A204.1 (cell line): Measurements from ENCODE around the gene IGSF11.
"Not testable (repeated sequence)": the region's sequence is repeated elsewhere in the genome, so short reads cannot be mapped to it uniquely, and the experiment has no call there.

ENCODE experiments used
- FAIRE-seq: peaks from 2 replicates; lab custom pipeline; 2012; peaks lifted over from hg19 to GRCh38; lab: Jason Lieb, UNC

The IGSF11 gene

DNA sequence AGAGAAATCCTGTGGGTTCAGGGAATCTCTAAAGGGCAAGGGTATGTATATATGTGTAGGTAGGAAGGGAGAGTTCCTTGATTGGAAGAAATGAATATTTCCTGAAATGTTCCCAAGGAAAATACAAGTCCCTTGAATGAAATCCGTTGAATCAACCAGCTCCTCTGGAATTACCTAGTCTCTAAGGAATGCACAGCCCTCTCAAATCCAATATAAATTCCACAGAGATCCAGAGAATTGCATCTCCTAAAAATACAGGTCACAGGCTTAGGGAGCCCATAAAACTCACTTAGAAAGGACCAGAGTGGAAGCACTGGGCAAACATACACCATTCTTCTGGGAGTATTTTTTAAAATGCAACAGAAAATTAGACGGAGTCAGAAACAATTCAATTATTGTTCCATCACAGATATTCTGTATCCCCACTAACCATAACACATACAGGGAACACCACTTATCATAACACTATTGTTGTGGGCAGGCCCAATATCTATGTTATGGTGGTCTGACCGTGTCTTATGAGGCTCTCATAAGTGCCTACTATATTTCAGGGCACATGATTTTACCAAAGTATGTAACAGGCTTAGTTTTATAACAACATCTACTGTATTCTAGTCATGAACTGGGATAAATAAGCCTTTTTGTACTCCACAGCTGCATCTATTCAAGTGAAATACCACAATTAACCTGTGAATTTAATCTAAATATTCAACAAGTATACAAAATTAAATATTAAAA, 43.7 kb downstream of the IGSF11 start:
- no peak for FAIRE-seq

DNA sequence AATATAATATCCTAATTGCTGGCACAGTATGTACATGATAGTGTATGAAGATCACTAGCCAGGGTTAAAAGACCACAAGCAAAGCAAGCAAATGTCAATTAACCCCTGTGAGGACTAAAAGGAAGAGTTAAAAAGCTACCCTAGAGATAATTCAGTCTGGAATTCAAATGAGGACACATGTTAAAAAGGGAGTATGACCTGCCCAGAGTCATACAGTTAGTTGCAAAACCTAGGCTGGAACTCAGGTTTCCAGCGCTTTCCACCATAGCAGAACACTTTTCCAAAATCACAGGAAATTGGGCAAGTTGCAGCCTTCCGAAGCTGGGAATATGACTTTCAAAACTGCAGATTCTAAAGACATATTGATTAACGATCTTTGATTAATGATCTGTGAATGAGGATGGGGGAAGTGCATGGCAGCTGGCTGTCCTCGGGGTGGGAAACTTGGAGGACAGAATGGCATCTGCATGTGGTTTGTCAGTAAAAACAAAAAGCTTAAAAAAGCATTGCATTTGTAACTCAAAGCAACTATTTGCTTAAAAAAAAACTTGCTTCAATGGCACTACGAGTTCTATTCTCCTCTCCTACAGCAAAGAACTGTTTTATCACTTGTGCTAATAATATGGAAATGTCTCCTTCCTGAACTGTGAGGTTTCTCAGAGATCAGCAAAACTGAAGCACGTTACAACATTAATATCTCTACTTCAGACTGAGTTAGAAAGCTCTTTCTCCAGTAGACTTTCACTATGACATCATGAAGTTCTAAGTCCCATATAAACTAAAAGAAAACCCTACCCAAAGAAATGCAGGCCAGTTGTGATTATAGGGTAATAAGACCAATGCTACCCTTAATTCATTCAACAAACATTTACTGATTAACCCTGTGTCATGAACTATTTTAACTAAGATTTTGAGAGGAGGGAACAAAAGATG, 46.2 kb downstream of the IGSF11 start:
- FAIRE-seq = no peak

DNA sequence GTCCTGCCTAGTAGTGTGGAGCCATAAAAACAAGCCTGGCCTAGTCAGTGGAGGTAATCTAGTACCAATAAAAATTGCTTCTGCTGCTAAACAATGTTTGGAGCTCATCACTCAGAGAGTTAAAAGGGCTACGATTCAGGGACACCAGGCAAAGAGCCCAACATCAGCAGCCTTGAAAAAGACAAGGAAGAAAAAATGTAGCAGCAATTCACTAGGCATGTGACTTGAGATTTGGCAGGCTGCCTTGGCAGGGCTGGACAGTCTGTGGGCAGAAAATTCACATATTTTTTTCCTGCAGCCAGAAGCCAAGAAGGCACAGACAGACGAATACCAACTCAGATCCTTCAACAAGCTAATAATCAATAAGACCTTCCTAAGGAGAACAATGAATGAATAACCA, 47.2 kb downstream of the IGSF11 start:
- FAIRE-seq = no peak

DNA sequence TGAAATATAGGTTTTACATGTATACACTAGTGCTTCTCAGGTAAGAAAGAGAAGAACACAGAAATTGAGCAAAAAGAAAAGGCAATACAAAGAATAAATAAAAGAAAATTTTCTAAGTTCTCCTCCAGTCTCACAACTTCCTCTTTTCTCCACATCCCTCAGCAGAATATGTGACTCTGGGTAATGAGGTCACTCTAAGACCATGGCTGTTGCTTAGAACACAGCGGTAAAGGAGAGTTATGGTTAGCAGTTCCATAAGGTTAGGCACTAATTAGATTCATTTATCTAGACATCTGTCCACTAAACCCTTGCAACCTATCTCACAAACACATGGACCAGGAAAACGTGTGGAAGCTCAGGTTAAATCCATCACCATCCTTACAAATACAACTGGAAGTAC, 47.9 kb downstream of the IGSF11 start:
- no peak for FAIRE-seq

DNA sequence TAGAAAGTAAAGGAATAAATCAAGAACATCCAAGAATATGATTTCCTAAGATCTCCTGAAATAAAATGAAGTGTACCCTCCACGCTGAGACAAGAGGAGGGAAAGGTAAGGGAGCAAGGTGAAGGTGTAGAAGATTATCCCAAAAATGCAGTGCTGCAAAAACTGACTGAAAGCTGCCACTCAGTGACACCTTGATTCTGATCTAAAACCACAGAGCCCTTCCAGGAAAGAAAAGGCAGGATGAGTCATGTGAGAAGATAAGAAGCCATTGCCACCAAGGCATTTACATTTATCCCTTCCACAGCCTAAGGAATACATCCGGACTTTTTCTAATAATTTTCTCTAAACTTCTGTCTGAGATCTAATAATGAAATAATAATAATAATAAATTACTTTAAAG, 49.9 kb downstream of the IGSF11 start:
- FAIRE-seq = no peak

DNA sequence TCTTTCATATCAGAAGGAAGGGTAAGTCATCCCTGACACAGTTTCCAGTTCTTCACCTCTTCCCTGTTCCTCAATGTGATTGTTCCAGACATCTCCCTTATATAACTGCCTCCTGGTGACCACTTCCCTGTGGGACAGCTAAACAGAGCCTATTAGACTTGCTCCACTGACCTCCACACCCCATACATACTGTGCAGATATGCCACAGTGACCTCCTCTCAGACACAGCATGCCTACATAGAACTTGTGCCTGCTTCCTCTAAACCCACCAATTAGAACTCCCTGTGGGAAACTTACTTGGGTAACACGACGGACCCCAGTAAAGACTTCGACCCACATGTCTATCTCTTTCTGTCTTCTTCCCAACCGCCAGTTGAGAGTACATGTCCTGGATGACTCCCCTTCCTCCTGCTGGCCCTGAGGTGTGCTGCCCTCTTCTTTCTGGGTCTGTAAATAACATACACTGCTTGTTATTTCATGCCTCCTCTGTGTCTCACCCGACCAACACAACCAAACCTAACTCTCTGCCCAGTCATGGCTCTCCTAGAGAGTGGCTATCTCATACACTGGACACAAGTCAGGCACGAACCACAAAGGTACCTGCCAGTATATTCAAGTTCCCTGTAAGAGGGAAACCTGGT, 53.0 kb downstream of the IGSF11 start:
- FAIRE-seq = no peak

DNA sequence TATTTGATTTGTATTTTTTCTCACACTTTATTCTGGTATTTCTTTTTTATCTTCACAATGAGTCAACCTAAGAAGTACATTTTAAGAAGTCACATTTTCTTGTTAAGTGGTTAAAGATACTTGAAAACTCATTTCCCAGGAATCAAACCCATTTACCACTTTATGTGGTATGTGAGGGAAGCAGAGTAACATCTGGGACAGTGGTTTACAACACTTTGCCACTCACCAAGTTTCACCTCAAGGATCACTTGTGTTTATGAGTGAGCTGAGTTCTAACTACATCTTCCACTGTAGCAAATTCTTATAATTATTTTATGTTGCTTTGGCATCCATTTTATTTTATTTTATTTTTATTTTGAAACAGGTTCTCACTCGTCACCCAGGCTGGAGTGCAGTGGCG, 53.8 kb downstream of the IGSF11 start:
- FAIRE-seq = no peak

DNA sequence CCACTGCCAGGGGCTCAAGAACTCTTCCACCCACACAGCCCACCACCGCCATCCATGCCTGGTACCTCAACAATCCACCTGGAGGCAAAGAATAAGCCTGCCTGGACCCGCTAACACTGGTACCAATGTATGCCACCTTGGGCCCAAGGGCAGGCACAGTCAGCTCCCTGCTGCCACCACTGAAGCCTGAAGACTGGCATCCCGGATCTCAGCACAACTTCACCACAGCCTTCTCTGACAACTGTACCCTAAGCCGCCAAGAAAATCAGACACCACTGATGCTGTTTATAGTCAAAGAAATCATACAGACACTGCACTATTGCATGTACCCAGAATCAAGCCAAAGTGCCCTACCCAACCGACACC, 56.3 kb downstream of the IGSF11 start:
- FAIRE-seq = no peak

DNA sequence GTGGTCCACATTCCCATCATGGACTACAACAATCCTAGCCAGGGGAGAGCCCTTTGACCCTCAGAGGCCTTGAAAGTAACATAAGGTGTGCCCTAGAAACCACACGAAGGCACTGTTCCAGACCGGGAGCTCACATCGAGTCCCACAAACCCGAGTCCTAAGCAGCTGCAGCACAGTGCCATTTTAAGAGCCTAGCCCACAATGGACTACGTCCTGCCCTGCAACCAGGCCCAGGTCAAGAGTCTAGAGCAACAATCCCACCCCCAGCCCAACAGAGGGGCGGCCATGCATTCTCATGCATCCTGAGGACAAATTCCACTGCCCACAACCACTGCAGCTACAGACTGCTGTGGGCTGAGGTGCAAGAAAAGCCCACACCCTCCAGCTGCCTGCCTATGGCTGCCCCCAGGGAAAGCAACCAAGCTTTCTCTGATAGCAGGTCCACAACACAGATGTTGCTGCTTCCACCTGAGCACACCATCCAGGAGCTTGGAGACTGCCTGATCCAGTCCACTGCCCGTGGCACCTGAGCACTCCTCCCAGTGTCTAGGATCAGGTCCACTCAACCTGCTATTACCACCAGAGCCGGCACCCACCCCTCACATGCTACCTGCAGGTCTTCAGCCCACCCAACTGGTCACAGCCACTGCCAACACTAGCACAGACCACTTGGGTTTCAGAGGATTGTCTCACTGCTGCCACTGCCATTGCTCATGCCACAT, 56.8 kb downstream of the IGSF11 start:
- FAIRE-seq = no peak

DNA sequence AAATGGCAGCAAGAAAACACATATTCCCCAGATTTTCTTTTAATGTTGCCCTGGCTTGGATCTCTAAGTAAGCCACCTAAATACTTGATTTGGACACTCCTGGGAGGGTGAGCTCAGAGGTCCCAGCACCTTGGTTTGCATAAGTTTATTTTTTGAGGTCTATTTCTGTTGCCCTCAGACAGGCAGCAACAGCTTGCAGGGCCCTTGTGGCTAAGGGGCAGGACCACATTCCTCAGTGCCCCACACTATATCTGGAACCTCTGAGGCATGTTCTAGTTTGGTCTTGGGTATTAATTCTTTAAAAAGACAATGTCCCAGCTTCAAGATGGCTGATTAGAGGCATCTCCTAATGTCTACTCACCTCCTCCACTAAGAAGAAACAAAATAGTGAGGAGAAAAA, 57.5 kb downstream of the IGSF11 start:
- no peak for FAIRE-seq

DNA sequence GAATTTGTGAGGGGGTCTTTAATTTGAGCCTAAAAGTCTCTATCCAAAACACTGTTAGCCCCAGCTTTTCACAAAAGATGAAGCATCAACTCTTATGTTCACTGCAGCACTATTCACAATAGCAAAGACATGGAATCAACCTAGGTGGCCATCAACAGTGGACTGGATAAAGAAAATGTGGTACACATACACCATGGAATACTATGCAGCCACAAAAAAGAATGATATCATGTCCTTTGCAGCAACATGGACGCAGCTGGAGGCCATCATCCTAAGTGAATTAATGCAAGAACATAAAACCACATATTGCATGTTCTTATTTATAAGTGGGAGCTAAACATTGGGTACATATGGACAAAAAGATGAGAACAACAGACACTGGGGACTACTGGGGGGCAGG, 59.2 kb downstream of the IGSF11 start:
- FAIRE-seq = not testable (repeated sequence)

DNA sequence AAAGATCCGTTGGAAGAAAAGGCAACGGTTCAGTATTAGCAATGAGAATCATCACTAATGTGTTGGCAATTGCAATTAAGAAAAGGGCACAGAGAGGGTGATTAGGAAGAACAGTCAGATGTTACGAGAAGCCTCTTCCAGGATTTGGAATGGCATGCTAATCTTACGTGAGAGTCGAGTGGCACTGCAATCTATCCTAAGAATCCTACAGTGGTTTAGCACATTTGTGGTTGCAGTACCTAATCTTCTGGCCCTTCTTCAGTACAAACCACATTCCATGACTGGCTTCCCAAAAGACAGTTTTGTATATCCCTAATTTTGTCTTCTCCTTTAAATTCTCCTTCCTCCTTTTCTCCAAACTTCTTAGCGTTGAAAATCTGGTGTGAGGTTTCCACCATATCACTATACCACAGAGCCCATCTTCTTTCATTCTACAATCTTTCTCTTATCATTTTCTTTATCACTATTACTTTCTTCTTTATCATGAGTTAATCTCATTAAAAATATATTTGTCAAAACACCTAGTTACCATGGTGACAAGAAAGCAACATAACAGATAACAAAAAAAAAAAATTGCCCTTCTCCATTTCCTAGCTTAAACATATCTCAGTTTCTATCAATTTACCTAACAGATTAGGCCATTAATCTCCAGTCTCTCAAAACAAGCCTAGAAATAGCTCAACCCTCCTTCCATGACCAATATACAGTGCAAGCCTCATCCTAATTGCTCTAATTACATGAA, 60.1 kb downstream of the IGSF11 start:
- FAIRE-seq = no peak

DNA sequence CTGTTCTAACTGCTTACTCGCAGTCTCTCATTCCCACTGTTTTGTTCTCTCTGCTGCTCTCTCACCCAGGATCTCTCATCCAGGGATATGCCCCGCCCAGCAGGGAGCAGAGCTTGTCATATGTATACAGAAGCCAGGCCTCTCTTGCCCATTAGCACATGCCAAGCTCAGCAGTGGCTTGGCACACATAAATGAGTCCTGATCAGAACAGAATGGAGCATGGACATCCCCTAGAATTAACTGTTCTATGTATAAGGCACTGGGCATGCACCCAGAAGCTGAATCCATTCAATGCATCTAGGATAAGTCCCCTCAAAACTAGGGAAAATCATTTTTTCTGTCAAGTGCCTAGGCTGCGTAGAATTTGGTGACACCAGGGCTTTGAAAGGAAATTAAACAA, 61.6 kb downstream of the IGSF11 start:
- no peak for FAIRE-seq

DNA sequence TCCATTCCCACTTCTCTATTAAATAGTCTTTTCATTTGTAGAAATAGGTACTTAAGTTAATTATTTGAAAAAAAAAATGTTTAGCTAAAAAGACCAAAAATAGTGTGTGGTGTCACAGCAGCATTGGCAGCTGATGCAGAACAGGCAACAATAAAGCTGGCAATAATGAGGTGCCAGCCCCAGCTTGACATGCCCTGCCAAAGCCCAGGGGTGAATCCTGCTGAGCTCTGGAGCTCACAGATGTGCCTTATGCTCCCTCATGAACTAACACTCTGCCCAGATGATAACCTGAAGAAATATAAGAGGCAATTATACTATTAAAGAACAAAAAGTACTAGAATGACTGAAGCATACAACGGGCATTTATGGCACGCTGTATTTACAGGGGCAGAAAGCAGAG, 63.8 kb downstream of the IGSF11 start:
- FAIRE-seq = no peak

DNA sequence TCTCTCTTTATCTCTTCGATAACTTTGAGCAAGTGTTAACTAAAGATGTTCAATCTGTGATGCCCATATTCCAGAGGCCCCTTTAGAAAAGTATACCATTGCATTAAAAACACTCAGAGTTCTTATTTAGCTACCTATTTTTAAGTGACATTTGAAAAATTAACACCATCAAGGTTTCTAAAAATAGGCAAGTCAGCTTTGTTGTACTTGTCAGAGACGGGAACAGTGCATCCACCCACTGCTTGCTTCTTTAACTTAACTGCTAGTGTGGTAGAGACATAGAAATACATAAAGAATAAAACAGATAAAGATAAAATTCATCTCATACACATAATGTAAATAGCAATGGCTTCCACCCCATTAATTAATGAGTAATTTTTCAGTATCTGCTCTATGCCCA, 66.0 kb downstream of the IGSF11 start:
- FAIRE-seq = no peak

DNA sequence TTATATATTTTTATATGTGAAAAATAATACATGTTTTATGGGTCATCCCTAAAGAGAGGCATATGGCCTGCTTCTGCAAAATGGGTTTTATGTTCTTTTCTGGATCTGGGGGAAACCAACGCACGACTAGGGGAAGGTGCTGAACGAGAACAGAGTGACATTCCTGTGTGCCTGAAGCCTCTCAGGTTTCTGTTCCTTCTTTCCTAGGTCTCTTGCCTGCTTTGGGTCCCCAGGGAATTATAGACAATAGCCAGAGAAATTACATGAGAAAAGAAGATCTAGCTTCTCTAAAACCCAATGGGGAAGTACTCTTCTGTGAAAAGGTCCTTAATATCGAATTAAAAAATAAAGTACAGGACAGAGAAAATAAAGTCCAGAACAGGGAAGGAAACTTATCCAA, 66.5 kb downstream of the IGSF11 start:
- FAIRE-seq = no peak

DNA sequence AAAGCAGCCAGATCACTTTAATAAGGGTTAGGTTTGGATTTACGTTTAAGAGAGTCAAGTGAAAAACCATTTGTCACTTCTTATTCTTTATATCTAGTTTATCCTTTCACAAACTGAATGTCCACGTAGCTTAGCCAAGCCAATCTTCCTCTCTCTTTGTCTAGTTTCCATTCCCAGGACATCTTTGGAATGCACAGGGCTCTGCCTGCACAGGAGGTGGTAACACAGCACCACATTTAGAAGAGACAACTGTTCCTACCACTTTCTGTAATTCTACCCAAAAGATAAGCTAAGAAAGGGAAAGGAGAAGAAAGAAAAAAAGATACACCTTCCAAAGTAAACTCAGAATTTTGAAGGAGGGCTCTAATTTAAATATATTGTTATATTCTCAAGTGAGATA, 67.9 kb downstream of the IGSF11 start:
- no peak for FAIRE-seq

DNA sequence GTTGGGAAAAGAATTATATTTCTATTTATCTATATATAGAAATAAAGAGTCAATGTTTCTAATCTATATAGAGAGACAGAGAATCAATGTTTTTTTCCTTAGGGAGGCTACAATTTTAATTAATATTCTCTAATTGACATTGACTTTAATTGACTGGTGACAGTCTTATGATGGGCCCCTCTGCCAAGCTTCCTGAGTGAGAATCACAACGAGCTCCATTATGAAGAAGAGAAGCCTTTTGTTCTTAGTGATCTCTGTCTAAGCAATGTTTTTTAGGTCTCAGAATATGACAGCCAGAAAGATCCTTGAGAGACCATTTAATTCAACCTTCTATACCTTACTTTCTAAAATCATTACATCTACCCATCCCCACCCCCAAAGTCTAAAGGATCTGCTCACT, 70.9 kb downstream of the IGSF11 start:
- no peak for FAIRE-seq

DNA sequence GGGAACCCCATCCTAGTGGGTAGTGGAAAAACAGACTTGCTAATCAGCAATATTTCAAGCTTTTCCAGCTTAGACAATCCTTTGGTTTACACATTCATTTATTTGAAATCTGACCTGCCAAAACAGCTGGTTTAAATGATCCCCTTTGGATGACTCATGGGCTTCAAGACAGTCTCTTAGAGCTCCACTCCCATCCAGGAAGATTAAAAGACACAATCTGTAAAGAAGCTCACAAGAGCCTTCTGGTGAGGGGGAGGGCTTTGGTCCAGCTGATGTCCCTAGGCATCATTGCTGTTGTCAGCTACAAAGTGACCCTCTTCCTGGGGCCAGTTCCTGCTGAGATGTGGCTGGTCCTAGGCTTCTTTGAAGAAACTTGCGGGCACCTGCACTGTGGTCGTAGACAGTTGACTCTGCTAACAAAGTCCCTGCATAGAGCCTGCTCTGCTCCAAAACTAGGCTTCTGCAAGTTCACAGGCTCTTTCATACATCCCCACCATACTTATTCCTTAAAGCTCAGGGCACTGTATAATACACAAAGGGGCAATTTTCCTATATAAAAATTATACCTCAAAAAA, 73.7 kb downstream of the IGSF11 start:
- FAIRE-seq = no peak

DNA sequence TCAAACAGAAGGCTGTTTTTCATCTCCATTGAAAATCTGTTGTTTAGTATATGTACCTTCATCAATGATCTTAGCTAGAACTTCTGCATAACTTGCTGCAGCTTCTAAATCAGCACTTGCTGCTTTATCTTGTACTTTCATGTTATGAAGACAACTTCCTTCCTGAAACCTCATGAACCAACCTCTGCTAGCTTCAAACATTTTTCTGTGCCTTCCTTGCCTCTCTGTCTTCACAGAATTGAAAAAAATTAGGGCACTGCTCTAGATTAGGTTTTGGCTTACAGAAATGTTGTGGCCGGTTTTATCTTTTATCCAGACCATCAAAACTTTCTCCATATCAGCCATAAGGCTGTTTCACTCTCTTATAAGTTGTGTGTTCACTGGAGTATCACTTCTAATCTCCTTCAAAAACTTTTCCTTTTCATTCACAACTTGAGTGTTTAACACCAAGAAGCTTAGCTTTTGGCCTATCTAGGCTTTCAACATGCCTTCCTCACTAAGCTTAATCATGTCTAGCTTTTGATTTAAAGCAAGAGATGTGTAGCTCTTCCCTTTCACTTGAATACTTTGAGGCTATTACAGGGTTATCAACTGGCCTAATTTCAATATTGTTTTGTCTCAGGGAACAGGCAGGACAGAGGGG, 78.6 kb downstream of the IGSF11 start:
- FAIRE-seq = no peak

DNA sequence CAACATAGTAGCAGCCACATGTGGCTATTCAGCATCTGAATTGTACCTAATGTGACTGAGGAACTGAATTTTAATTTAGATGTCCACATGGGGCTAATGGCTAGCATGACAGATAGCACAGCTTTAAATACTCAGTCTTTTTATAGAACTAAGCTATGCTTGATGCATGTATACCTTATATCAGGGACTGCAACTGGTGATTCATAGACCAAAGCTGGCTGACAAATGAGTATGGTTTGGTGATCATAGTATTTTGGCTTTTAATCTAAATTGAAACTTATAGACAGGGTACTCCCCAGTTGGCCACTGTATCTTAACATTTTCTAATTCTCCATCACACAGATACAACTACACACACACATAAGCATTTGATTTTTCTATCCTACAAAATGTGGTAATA, 83.6 kb downstream of the IGSF11 start:
- FAIRE-seq = no peak
